ENCODE results near the gene ZFP92.

- TF ChIP-seq CTCF (IDR thresholded peaks at IDR 0.05) (peak in 1 of 4 experiments; percentile 26), POLR2A (IDR thresholded peaks at IDR 0.05) (no peak)
These were observed 10.8 kb upstream of the ZFP92 start for GRCh38 chrX:153400146-153401132.

All from prostate gland (tissue), 2 donors.